T-helper 9 cell (primary cell): ENCODE results near the gene ZBTB22.
A peak's percentile ranks its signal among the peaks of the same experiment; 100 is the strongest.
"Not testable (repeated sequence)": the region's sequence is repeated elsewhere in the genome, so short reads cannot be mapped to it uniquely, and the experiment has no call there.

Source experiments
- DNase-seq: peaks from one replicate; pipeline ENCODE4 v3.0.0-alpha.2; 2020

ZBTB22 gene

DNA sequence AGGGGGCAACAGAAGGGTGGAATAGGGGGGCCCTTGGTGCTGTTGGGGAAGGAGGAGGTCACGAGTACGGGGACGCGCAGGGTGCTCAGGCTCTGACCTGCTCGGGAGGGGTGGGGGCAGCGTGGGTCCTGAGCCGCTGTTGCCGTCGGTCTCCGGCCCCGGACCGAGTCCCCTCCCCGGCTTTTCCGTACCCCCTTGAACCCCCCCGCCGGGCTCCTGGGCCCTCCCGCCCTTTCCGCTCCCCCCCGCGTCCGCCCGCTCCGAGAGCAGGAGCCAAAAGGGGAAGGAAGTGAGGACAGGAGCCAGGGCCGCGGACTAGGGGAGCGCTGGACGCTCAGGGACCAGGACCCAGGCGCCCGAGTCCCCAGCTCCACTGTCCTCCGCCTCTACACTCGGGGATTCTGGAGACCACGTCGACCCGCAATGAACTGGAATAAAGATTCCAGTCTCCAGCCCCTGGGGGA is 18.7 kb downstream of the ZBTB22 start, which contains the start of gene RGL2:
RGL2 (minus strand) TSS at position 170 of the 464 bp plus-strand sequence. CDS start 332 bp downstream, outside the sequence.
- peak; percentile 55 for DNase-seq

DNA sequence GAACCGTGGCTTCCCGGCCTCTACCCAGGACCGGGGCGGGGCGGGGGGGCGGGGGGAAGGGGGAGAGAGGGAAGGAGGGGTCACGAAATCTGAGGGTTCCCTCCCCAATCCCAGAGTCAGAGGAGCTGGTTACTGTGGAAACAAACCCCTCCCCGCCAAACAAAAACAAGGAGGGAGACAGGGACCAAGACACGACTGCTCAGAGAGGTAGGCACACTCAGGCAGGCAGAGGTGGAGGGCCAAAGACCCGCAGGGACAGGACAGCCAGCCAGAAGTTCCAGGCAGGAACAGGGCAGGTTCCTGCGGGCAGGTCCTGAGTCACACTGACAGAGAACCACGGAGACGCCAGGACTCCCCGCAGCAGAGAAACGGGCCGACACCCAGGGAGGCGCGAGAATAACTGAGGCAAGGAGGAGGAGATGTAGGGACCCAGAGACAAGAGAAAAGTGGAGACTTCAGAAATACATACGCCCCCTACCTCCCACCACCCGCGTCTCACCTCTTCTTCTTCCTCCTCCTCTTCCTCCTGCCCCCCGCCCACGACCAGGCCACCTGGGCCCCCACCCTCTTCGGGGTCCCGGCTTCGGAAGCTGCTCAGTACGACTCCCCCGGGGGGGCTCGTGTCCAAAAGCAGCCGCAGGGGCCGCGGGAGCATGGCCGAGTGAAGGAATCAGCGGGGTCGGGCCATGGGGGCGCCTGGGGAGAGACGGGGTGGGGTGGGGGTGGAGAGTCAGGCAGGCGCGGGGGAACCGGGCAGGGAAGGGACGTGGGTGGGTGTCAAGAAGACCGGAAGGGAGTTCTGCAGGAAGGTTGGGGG is 19.4 kb downstream of the ZBTB22 start:
- DNase-seq = peak; percentile 54

DNA sequence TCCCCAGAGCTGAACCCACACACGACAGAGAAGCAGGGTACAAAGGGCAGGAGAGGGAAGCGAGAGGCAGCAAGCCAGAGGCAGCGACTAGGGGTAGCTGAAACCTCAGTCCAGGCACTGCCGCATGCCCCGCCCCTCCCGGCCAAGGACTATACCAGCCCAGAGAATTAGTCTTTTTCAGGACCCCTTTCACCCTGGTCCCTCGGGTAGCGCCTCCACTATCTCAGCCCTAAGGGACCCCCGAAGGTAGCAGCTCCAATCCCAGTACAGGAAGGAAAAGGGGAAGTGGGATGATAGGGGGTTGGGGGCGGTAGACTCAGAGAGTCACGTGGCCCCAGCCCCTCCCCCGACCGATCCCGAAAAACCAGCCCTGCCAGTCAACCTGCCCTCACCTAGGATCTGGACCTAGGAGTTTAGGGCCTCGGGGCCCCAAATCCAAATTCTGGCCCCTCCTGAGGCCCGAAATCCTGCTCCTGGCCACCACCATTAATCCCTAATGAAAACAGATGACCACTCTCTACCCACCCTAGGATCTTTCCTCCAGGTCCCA is 20.1 kb downstream of the ZBTB22 start:
- no peak for DNase-seq

DNA sequence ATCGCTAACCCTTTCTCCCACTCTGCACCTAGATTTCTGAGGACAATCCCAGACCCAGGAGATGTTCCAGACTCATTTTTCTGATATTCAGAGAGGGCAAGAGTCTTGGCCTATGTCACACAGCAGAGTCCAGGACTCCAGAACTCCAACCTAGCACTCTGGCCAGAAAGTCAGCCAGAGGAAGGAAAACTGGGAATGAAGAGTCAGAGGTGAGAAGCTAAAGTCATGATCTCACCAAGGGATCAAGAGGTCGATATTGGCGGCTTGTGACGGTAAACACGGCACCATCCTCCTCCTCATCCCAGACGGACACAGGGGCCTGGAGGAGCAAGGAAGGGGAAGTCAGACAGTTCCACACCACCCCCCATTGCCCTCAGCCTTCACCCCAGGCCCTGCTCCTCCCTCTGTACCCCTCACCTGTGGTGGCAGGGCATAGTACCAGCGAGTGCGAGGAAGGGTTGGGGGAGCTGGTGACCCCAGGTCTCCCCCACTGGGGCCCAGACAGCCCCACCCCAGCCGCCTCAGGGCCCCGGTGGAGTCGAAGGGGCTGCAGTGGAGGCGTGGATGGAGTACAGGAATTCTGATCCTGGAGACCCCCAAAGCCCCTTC is 20.6 kb downstream of the ZBTB22 start:
- no peak for DNase-seq

- DNase-seq = no peak
Observed at GRCh38 chr6:33295621-33296369, 21.7 kb downstream of the ZBTB22 start.

- no peak for DNase-seq
Observed at GRCh38 chr6:33294086-33294823, 23.3 kb downstream of the ZBTB22 start.

DNA sequence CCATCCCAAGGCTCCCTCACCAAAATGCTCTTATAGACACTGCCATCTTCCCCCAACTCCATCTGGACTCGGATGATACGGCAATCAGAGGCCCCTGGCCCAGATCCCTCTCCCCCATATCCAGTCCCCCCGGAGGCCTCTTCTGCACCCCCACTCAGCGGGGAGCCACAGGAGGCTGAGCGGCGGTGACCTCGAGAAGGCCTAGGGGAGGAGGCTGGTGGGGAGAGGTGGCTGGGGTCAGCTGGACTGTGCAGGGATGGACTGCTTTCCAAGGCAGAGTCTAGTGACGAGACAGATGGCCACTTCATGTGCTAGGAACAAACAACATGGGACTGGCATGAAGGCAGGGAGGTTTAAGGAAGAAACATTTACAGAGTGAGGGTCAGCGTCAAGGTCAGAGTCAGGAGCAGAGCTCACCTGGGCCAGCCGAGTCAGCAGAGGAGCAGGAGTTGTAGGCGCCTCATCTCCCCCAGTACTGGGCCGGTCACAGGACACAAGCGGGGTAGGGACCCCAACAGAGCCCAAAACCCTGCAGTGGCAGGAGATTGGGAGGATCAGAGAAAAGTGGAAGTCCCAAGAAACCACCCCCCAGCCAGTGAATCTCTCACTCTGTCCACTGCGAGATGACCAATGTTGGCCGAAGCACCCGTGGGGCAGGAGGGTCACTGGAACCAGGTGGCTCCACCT is 24.4 kb downstream of the ZBTB22 start:
- DNase-seq = no peak

GRCh38 chr6:33290459-33290858 is 27.1 kb downstream of the ZBTB22 start:
- no peak for DNase-seq

- no peak for DNase-seq
Observed at GRCh38 chr6:33289784-33290315, 27.7 kb downstream of the ZBTB22 start.

- peak; percentile 65 for DNase-seq
Observed at GRCh38 chr6:33288921-33289783, 28.4 kb downstream of the ZBTB22 start, which contains the start of the genes PFDN6 and WDR46. Gene PFDN6, plus strand, starts transcription at chr6:33289601. Its CDS starts 256 bp downstream, at chr6:33289857. Gene WDR46, minus strand, starts transcription at chr6:33289239. Its CDS starts 69 bp downstream, at chr6:33289170.

DNA sequence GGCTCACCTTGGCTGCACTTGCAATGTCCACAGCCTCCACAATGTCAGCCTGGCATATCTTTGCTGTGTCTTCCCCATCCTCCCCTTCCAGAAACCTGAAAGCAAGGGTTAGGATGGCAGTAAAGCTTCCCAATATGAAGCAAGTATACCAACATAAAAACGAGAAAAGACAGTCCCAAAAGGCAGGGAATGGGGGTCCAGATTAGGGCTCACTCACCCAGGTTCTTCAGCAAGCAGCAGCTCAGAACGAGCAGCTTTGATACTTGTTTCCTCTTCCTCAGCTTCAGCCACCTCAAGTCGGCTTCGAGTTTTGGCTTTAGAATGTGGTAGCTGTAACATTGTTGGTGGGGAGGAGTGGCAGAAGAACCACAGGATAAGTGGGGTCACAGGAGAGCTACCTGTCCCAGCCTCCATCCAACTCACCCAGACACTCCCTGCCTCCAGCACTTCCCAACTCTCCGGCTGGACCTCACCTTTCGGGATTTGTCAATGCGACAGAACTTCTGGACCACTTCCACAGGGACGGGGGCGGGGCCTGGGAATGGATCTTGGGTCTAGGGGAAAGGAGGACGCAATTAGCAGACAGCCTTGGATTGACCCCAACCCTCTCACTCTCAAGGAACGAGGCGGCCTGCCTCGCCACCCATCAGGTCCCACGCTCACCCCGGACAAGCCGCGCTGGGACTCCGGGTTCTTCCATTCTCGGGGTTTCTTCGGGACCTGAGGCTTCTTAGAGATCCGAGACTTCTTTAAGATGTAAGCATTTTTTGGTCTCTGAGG is 29.2 kb downstream of the ZBTB22 start:
- no peak for DNase-seq

DNA sequence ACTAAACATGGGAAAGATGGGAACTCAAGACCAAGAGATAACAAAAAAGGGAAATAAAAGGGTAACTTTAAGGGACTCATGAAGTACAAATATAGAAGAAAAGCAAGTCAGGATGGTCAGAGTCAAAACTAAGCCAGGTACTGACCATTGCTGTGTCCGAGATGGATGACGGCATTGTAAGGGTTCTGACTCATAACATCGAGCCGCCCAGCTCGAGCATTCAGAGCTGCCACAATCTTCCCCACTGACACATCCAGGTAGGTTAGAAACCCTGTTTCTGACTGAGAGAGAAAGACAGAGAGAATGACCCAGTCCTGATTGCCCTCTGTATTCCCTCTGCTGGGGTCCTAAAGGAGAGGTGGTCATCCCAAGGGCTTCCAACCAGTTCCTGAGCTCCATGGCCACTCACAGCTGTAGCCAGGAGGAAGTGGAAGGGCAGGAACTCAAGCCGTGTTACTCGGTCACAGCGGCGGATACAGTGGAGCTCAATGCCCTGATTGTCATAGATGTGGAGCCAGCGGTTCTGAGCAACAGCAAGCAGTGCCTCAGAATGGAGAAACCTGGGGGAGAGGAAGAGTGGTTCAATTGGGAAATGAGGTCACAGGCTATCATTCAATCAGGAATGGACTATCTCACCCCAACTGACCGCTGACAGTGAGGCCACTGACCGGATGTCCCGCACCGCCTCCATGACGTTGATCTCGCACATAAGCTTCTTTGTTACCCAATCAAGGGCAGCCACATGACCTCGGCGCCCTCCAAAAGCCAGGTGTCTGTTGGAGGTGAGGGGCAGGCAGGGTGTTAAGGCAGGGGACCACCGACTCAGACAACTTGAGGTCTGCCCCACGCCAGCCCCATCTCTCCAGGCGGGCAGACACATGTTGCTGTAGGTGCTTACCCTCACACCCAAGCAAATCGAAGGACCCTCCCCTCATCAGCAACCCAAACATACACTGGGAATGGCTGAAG is 30.3 kb downstream of the ZBTB22 start:
- DNase-seq = no peak

DNA sequence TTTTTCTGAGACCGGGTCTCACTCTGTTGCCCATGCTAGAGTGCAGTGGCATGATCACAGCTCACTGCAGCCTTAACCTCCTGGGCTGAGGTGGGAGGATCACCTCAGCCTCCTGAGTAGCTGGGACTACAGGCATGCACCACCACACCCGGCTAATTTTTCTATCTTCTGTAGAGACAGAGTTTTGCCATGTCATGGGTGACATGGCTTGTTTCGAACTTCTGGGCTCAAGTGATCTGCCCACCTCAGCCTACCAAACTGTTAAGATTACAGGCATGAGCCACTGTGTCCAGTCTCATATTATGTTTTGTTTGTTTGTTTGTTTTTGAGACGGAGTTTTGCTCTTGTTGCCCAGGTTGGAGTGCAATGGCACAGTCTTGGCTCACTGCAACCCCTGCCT is 32.3 kb downstream of the ZBTB22 start:
- DNase-seq = not testable (repeated sequence)

- DNase-seq = no peak
Observed at GRCh38 chr6:33280539-33280938, 37.0 kb downstream of the ZBTB22 start.

GRCh38 chr6:33279971-33280511 is 37.5 kb downstream of the ZBTB22 start:
- no peak for DNase-seq

DNA sequence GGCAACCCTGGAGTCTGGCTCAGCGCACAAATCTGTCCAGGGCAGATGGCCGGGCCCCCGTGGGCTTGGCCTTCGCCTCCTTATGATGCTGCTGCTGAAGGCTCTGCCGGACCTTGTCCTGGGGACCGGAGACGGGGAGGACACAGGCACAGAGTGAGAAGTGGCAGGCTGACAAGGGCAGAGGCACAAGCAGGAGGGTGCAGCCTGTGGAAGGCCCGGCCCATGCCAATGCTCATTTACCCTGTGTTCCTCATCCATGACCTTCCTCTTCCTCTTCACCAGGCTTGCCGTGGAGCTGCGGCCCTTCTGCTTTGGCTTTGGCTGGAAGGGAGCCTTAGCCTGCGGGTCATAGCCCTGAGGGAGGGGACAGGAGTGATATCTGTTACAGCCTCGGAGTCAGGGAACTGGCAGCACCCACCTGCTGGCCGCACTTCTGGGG is 38.3 kb downstream of the ZBTB22 start:
- DNase-seq = no peak

GRCh38 chr6:33278810-33279209 is 38.7 kb downstream of the ZBTB22 start:
- no peak for DNase-seq

DNA sequence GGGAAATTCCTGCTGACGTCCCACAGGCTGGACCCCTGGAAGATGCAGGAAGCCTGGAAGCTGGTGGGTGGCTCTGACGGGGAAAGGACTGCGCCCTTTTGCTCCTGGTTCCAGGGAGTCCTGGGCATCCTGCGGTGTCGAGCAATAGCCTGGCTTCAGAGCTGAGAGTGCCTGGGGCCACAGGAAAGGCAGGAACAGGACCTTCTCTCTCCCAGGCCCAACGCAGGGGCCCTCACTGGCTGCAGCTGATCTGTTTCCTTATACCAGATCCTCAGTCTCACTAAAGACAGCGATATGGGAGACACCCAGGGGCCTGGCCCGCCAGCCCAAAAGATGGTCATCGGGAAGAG is 39.2 kb downstream of the ZBTB22 start:
- no peak for DNase-seq
